ENCODE measurements around the gene WSB1. TPM values are rescaled to one million over a fixed set of nuclear protein-coding genes. Genes with fewer than 3 reads are reported as not detected.
"Not testable (repeated sequence)": the region's sequence is repeated elsewhere in the genome, so short reads cannot be mapped to it uniquely, and the experiment has no call there.

The WSB1 gene
- total RNA-seq, 2 donors from 2014 or later: 206 to 227 TPM

DNA sequence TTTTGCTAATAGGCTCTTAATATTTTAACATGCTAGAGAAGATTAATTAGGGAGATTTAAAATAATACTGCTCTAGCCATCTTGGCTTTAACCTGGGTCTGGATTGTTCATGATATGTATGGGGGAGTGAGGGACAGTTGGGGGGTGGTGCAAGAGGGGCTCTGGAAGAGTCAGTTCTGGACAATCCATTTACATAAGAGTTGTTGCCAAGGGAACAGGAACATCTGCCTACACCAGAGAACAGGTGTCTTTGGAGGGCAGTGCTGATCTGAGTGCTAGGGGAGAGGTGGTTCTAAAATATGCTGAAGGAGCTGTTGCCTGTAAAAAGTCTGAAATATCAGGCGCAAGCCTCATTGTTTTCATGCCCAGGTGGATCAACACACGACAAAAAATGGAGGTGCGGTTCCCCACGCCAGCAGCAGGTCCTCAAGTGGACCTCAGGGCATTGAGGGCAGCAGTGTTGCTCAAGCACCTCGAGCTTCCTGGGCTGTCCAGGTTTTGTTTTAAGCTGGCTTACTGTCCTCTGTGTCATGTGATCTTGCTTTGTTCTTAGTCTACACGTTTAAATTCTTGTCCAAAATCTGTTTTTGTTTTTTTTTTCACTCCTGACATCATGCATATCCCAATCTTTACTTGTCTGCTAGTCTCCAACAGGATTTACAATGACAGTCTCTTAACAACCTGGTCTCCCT, 25.4 kb upstream of the WSB1 start:
- intact Hi-C loops (cut with DNase I): no loop called here
- DNase-seq (ENCODE audit: low spot score): no peak

DNA sequence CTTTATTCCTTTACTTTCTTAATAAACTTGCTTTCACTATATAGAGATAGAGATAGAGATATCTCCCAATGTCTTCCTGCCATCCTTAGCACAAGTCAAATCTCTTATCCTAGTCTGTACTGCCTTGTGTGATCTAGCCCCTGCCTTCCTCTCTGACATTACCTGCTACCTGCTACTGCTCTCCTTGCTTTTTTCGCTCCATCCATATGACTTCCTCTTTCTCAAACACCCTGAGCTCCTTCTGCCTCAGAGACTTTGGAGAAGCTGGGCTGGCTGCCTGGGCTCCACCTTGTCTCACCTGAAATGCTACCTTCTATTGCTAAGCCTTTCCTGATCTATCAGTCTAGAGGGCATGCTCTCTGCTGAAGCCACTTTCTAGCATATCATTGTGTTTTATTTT, 24.7 kb upstream of the WSB1 start:
- DNase-seq (ENCODE audit: low spot score): no peak
- intact Hi-C loops (cut with DNase I): no loop called here

DNA sequence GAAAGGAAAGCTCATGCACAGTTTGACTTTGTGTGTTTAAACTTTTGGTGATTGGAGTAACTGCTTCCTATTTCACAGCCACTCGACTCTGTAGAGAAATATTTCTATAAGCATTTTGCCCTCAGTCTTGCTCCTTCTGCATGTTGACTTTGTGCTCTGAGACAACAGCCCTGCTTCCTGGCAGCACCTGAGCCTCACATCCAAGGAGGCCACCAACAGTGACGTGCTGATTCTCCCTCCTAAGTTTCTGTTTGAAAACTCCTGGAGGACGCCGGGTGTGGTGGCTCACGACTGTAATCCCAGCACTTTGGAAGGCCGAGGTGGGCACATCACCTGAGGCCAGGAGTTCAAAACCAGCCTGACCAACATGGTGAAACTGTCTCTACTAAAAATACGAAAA, 23.9 kb upstream of the WSB1 start:
- no peak for DNase-seq (ENCODE audit: low spot score)
- intact Hi-C loops (cut with DNase I): no loop called here

- intact Hi-C loops (cut with DNase I): no loop called here
- no peak for DNase-seq (ENCODE audit: low spot score)
Observed at GRCh38 chr17:27276653-27277156, 17.2 kb upstream of the WSB1 start.

- DNase-seq (ENCODE audit: low spot score); intact Hi-C loops (cut with DNase I): not testable (repeated sequence)
Observed at GRCh38 chr17:27279132-27279531, 14.8 kb upstream of the WSB1 start.

DNA sequence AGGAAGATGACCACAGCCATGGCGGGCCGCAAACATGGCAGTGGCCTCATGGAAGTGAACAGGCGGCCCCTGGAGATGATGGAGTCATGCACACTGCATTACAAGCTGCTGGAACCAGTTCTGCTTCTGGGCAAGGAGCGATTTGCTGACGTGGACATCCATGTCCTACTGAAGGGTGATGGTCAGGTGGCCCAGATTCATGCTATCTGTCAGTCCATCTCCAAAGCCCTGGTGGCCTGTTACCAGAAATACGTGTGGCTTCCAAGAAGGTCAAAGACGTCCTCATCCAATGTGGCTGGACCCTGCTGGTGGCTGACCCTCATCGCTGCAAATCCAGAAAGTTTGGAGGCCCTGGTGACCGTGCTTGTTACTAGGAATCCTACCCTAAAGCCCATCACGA, 13.4 kb upstream of the WSB1 start:
- intact Hi-C loops (cut with DNase I): no loop called here
- no peak for DNase-seq (ENCODE audit: low spot score)

DNA sequence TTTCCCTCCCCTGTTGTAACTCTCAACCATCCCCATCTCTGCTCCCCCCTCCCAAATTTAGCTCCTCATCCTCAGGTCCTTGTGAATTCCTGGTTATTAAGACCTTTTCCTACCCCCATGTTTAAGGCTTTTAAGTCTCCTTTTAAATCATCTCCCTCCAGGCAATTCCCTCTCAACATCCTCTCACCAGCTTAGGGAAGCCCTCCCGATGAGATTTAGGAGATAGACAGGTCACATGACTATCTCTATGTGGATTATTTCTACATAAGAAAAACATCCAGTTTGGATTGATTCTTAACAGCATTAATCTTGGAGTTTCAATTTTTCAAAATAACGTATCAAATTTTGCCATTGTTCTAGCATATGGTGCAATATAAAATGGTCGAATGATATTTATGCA, 12.5 kb upstream of the WSB1 start:
- intact Hi-C loops (cut with DNase I): no loop called here

GRCh38 chr17:27282054-27282551, 11.8 kb upstream of the WSB1 start:
- intact Hi-C loops (cut with DNase I): no loop called here
- DNase-seq (ENCODE audit: low spot score): no peak

More for the DNA sequence above, 12.5 kb upstream of the WSB1 start:
- DNase-seq (ENCODE audit: low spot score): no peak

GRCh38 chr17:27283060-27283459, 10.9 kb upstream of the WSB1 start:
- intact Hi-C loops (cut with DNase I): no loop called here
- no peak for DNase-seq (ENCODE audit: low spot score)

GRCh38 chr17:27283751-27284150, 10.2 kb upstream of the WSB1 start:
- intact Hi-C loops (cut with DNase I): no loop called here
- DNase-seq (ENCODE audit: low spot score): no peak

- no peak for DNase-seq (ENCODE audit: low spot score)
Observed at GRCh38 chr17:27284811-27285415, 9.0 kb upstream of the WSB1 start.

GRCh38 chr17:27285516-27285915, 8.4 kb upstream of the WSB1 start:
- intact Hi-C loops (cut with DNase I): loop anchor here in 1 of 2 donors (5.0 kb wide), 1 partner anchor 38 kb away; no protein-coding TSS in a partner anchor
- DNase-seq (ENCODE audit: low spot score): no peak

More at GRCh38 chr17:27284811-27285415, 9.0 kb upstream of the WSB1 start:
- intact Hi-C loops (cut with DNase I): loop anchor here in 1 of 2 donors (5.0 kb wide), 1 partner anchor 38 kb away; no protein-coding TSS in a partner anchor

DNA sequence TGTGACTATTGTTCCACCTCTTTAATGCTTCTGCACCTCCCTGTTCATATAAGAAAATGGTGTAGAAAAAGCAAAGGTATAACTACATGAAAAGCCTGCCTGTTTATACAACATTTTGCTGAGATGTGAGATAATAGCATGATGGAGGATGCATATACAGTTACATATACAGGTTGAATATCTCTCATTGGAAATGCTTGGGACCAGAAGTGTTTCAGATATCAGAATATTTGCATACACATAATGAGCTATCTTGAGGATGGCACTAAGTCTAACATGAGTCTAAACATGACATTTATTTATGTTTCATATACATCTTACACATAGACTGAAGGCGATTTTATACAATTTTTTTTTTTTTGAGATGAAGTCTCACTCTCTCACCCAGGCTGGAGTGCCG, 5.7 kb upstream of the WSB1 start:
- DNase-seq (ENCODE audit: low spot score): no peak
- intact Hi-C loops (cut with DNase I): loop anchor here in 1 of 2 donors (5.0 kb wide), 1 partner anchor 41 kb away; no protein-coding TSS in a partner anchor

GRCh38 chr17:27289856-27290255, 4.1 kb upstream of the WSB1 start:
- intact Hi-C loops (cut with DNase I): loop anchor here in 1 of 2 donors (5.0 kb wide), 2 partner anchors 33 to 43 kb away; no protein-coding TSS in a partner anchor
- no peak for DNase-seq (ENCODE audit: low spot score)

DNA sequence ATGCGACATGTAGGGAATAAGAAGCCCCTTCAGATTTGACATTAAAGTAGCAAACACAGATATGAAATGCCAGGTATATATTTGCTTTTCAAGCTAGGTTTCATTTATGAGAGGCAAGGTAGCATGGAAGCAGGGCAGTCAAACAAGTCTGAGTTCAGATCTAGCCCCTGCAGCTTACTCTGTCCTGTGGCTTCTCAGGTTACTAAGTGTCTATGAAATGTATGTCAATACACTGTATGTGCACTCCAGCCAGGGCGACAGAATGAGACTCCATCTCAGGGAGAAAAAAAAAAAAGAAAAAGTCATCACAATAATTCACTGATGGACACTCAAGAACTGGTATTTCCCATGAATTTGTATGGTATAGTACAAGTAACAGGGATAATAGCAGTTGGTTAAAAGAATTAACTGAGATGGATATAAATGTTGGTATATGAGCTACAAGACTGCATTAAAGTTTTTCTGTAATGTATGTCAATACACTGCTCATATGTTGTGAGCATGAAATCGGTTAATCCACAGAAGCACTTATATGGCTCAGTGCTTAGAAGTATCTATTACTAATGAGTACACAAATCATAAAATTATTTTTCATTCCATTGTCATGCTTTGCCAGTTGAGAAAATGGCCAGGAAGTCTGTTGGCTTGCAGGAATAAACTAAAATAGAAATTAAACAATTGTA, 2.9 kb upstream of the WSB1 start:
- intact Hi-C loops (cut with DNase I): loop anchor here in 1 of 2 donors (5.0 kb wide), 1 partner anchor 34 kb away; no protein-coding TSS in a partner anchor
- no peak for DNase-seq (ENCODE audit: low spot score)

DNA sequence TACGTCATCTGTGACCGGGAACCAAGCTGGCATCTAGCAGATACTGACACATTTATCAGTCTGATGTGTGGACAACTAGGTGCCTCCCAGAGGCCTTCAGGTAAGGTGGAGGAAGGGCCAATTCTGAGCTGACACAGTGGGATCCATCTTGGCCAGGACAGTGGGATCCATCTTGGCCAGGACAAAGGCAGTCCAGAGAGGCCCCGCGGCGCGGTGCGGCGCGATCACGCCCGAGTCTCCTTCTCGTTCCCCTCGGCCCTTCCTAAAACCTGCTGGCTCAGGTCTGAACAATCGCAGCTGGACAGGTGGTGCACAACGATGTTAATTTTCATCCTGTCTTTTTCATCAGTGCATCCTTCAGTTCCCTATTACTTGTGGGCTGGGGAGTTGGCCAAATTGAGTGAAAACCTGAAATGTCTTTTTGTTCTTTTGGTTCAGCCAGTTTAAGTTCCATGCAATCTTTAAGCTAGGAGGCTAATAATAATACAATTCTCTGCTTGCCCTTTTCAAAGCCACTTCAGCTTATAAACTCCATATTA, 486 bp upstream of the WSB1 start:
- intact Hi-C loops (cut with DNase I): loop anchor here in 1 of 2 donors (5.0 kb wide), 1 partner anchor 36 kb away; no protein-coding TSS in a partner anchor
- DNase-seq (ENCODE audit: low spot score): no peak

GRCh38 chr17:27294689-27295630, 1.0 kb downstream of the WSB1 start:
- no peak for DNase-seq (ENCODE audit: low spot score)
- intact Hi-C loops (cut with DNase I): loop anchor here (2.0 to 5.0 kb wide), 2 partner anchors 38 to 48 kb away; no protein-coding TSS in a partner anchor

- DNase-seq (ENCODE audit: low spot score): no peak
- intact Hi-C loops (cut with DNase I): loop anchor here in 1 of 2 donors (2.0 kb wide), 1 partner anchor 49 kb away; no protein-coding TSS in a partner anchor
Observed at GRCh38 chr17:27295945-27296344, 2.0 kb downstream of the WSB1 start.

All from posterior vena cava (tissue), 2 donors.